B cell (primary cell): ENCODE measurements around the gene SLC25A10.

ENCODE experiments used
- CTCF ChIP-seq: fragments of 200-600 bp; IDR thresholded peaks from one replicate; pipeline ENCODE4 v1.8.0; 2022; ENCODE audit warnings: antibody characterized with exemption, mild to moderate bottlenecking
- EZH2 ChIP-seq: IDR thresholded peaks from 2 replicates; pipeline ENCODE4 v1.6.1; 2012; ENCODE audit warnings: borderline replicate concordance, low read depth, mild to moderate bottlenecking, moderate library complexity, low read length; ENCODE audit not compliant: insufficient read depth, poor library complexity, severe bottlenecking

GRCh38 chr17:81741049-81741593 is 29.0 kb downstream of the SLC25A10 start:
- no peak for TF ChIP-seq CTCF
- TF ChIP-seq EZH2: no peak
